Cardiac fibroblast (primary cell): ENCODE measurements around the gene PIK3R3.

Experiments
- DNase-seq, 2 donors: peaks; one replicate each; pipeline versions ENCODE4 v3.0.0 to v3.0.0-alpha.2; 2010; ENCODE audit warnings: low read depth in 2 of 2
- H3K4me3 ChIP-seq, 2 donors: replicated peaks in 1 of 2; 1 replicate in 1 of 2; 2 replicates in 1 of 2; pipeline ENCODE4 v1.5.1; 2011; ENCODE audit warnings: low read depth in 2 of 2, low read length in 2 of 2, mild to moderate bottlenecking in 2 of 2, moderate library complexity in 1 of 2
- TF ChIP-seq, protein P1 (sequence below): IDR thresholded peaks from one replicate; pipeline ENCODE4 v1.5.1; 2011; ENCODE audit warnings: low read depth, mild to moderate bottlenecking, low read length, inconsistent platforms

Gene PIK3R3

GRCh38 chr1:46132529-46133180, at the start of gene PIK3R3:
TSS of gene PIK3R3 (minus strand) at chr1:46132629. CDS start at chr1:46131952, 677 bp downstream.
- H3K4me3 ChIP-seq, result peak within 1 kb of the TSS; percentile 67 to 72
- TF ChIP-seq, protein P1, sequence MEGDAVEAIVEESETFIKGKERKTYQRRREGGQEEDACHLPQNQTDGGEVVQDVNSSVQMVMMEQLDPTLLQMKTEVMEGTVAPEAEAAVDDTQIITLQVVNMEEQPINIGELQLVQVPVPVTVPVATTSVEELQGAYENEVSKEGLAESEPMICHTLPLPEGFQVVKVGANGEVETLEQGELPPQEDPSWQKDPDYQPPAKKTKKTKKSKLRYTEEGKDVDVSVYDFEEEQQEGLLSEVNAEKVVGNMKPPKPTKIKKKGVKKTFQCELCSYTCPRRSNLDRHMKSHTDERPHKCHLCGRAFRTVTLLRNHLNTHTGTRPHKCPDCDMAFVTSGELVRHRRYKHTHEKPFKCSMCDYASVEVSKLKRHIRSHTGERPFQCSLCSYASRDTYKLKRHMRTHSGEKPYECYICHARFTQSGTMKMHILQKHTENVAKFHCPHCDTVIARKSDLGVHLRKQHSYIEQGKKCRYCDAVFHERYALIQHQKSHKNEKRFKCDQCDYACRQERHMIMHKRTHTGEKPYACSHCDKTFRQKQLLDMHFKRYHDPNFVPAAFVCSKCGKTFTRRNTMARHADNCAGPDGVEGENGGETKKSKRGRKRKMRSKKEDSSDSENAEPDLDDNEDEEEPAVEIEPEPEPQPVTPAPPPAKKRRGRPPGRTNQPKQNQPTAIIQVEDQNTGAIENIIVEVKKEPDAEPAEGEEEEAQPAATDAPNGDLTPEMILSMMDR, result no peak
- peak; percentile 99 for DNase-seq

GRCh38 chr1:46181343-46182260, 49.2 kb upstream of the PIK3R3 start:
- no peak overlapping the region for H3K4me3 ChIP-seq
- TF ChIP-seq, protein P1, result no peak
- peak in 1 of 2 donors; percentile 56 for DNase-seq

DNA sequence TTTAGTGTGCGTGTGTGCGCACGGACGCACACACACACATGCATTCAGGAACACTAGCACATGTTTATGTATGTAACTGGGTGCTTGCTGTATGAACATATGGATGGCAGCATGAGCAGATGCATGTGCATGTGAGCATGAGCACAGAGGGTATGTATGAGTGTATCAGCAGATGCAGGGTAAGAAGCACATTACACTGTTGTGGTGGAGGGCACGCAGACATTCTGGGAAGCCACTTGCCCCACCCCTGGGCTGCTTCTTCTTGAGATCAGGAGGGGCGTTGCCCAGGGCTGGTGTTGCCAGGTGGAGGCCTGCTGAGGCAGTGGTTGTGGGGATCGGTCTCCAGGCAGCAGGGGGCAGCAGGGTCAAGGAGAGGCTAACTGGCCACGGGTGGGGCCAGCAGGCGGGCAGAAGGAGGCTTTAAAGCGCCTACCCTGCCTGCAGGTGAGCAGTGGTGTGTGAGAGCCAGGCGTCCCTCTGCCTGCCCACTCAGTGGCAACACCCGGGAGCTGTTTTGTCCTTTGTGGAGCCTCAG, 47.7 kb upstream of the PIK3R3 start:
- no peak overlapping the region for H3K4me3 ChIP-seq
- DNase-seq, result no peak
- TF ChIP-seq, protein P1, result no peak

DNA sequence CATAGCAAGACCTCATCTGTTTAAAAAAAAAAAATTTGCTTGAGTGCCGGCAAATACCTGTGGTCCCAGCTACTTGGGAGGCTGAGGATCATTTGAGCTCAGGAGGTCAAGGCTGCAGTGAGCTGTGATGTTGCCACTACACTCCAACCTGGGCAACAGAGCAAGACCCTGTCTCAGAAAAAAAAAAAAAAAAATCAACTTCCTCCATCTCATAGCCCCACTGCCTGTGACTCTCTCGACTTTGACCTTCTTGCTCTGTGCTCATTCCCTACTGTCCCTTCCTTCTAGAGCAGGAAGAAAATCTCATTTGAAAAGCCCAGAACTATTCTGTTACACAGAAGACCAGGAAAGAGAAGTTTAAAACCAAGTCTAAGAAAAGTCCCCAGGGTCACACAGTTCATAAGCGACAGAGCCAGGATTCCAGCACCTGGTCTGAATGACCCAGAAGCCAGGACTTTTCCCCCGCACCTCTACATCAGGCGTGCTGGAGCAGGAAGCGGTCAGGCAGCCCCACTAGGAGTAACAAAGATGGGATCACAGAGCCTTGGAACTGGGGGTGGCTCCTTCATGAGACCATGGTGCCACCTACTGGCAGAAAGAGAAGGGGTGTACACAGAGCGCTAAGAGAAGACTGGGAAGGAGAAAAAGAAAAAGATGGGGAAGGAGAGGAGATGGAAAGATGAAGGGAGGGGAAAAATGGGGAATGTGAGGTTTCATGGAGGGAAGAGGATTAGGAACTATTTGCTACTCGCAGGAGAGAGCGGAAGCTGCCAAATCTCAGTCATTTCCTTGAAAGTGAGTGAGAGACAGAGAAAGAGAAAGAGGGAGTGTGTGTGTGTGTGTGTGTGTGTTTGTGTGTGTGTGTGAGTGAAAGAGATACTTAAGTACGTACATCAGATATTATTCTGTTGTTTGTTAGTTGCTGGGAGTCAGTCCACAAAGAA, 47.0 kb upstream of the PIK3R3 start:
- TF ChIP-seq, protein P1, result peak; percentile 96
- DNase-seq, result peak; percentile 88 to 91
- no peak overlapping the region for H3K4me3 ChIP-seq

GRCh38 chr1:46176211-46176865, 43.9 kb upstream of the PIK3R3 start, which contains the start of gene P3R3URF:
TSS of gene P3R3URF (minus strand) at chr1:46176488. CDS start at chr1:46176471, 17 bp downstream.
- TF ChIP-seq, protein P1, result no peak
- no peak for DNase-seq
- no peak within 1 kb of the TSS for H3K4me3 ChIP-seq

- TF ChIP-seq, protein P1, result no peak
- no peak overlapping the region for H3K4me3 ChIP-seq
- no peak for DNase-seq
Observed at GRCh38 chr1:46175243-46175642, 42.8 kb upstream of the PIK3R3 start.
